ENCODE measurements around the gene FBXO42. TPM values are rescaled to one million over a fixed set of nuclear protein-coding genes. Genes with fewer than 3 reads are reported as not detected.

FBXO42 gene
- total and polyA plus RNA-seq, 9 of the 15 experiments (the other 6 are each of a cell fraction or from before 2014, with no cell fraction given), result 7.2 to 24.8 (median 17.4) TPM

GRCh38 chr1:16236511-16237342 is 115.6 kb downstream of the FBXO42 start, which contains the start of gene CPLANE2 (continued):
- TF ChIP-seq RBM22 (IDR thresholded peaks at IDR 0.05; ENCODE audit: low read depth, low read length, poor library complexity, severe bottlenecking), result peak; percentile 84
- TF ChIP-seq DLX4 (CRISPR knock-in tag; IDR thresholded peaks at IDR 0.05), result no peak
- TF ChIP-seq SIN3B (IDR thresholded peaks at IDR 0.05; ENCODE audit: low read depth), result no peak
- TF ChIP-seq NR0B1 (IDR thresholded peaks at IDR 0.05; ENCODE audit: partially characterized antibody), result no peak
- TF ChIP-seq STAT6 (CRISPR knock-in tag; IDR thresholded peaks at IDR 0.05), result no peak
- peak; percentile 68 for TF ChIP-seq CTCFL (IDR thresholded peaks at IDR 0.05; ENCODE audit: borderline replicate concordance, insufficient read depth, low read depth, low read length, poor library complexity, severe bottlenecking)
- TF ChIP-seq FOXA3 (CRISPR knock-in tag; conservative IDR thresholded peaks at IDR 0.05 in 1 of 2, IDR thresholded peaks at IDR 0.05 in 1 of 2), result no peak
- no peak for TF ChIP-seq BCOR (IDR thresholded peaks at IDR 0.05)
- no peak for TF ChIP-seq ZBTB1 (CRISPR knock-in tag; IDR thresholded peaks at IDR 0.05; ENCODE audit: borderline replicate concordance, low read depth)
- TF ChIP-seq SAP30 (IDR thresholded peaks at IDR 0.05; ENCODE audit: borderline replicate concordance, insufficient read depth, low read depth, low read length, poor library complexity, severe bottlenecking), result peak; percentile 78
- TF ChIP-seq HBP1 (CRISPR knock-in tag; IDR thresholded peaks at IDR 0.05), result peak; percentile 48; the same call in 1 of the 2 replicates
- peak; percentile 66 for TF ChIP-seq POLR2B (IDR thresholded peaks at IDR 0.05; ENCODE audit: low read depth, partially characterized antibody)
- no peak for TF ChIP-seq STAT5B (CRISPR knock-in tag; IDR thresholded peaks at IDR 0.05)
- TF ChIP-seq ZNF395 (CRISPR knock-in tag; IDR thresholded peaks at IDR 0.05), result peak; percentile 32; the same call in 1 of the 2 replicates
- no peak for TF ChIP-seq ARNT (IDR thresholded peaks at IDR 0.05)
- TF ChIP-seq SMAD1 (IDR thresholded peaks at IDR 0.05; ENCODE audit: low read depth, low read length, partially characterized antibody), result peak; percentile 83

All from K562 (cell line).